Activated B cell treated with CpG ODN at 0.5 μM for 24 hours (primary cell): ENCODE results near the gene KCNIP1. TPM values are rescaled to one million over a fixed set of nuclear protein-coding genes. Genes with fewer than 3 reads are reported as not detected.
"Not testable (repeated sequence)": the region's sequence is repeated elsewhere in the genome, so short reads cannot be mapped to it uniquely, and the experiment has no call there.

Experiments
- ATAC-seq: fragments of 200-7000 bp; cut with Tn5 transposase; one replicate; pipeline ENCODE4 v1.10.0; 2021; ENCODE audit warnings: low read depth, mild to moderate bottlenecking, moderate library complexity
- CTCF ChIA-PET: fragments of 350-600 bp; sonication (Branson Sonifier 250); formaldehyde crosslinking; loops from one replicate; lab custom pipeline; 2021; ENCODE audit warnings: antibody characterized with exemption; lab: Charles Lee
- POLR2A ChIA-PET: fragments of 350-600 bp; sonication (Branson Sonifier 250); formaldehyde crosslinking; loops from one replicate; lab custom pipeline; 2021; ENCODE audit warnings: antibody characterized with exemption; lab: Charles Lee
- DNase-seq: peaks from one replicate; pipeline ENCODE4 v3.0.0; 2022
- H3K27ac Mint-ChIP-seq: one replicate; pipeline ENCODE4 v1.8.0; 2020; ENCODE audit warnings: mixed read lengths
- H3K27me3 Mint-ChIP-seq: one replicate; pipeline ENCODE4 v1.8.0; 2021; ENCODE audit warnings: mixed read lengths
- H3K36me3 Mint-ChIP-seq: one replicate; pipeline ENCODE4 v1.8.0; 2021; ENCODE audit warnings: low read depth, mixed read lengths
- H3K4me1 Mint-ChIP-seq: one replicate; pipeline ENCODE4 v1.8.0; 2021; ENCODE audit warnings: mixed read lengths
- H3K4me3 Mint-ChIP-seq: one replicate; pipeline ENCODE4 v1.8.0; 2020; ENCODE audit warnings: mild to moderate bottlenecking, mixed read lengths
- H3K9me3 Mint-ChIP-seq: one replicate; pipeline ENCODE4 v1.8.0; 2020; ENCODE audit warnings: mixed read lengths
- CTCF ChIP-seq: fragments of 200-600 bp; IDR thresholded peaks from one replicate; pipeline ENCODE4 v1.8.0; 2022; ENCODE audit warnings: antibody characterized with exemption, mild to moderate bottlenecking
- intact Hi-C: fragments of 100-400 bp; cut with micrococcal nuclease; formaldehyde crosslinking; loops from one replicate; pipeline ENCODE4 v1.15.1; 2024
- total RNA-seq: library from RNA; stranded (reverse); gene quantifications from 2 replicates; pipeline ENCODE4 v1.2.3, GENCODE V29; 2022

The KCNIP1 gene
- total RNA-seq, 1 donor from 2014 or later = not detected

- POLR2A ChIA-PET = no interaction called here
- no peaks in the 10 kb centered on the region for H3K36me3 Mint-ChIP-seq
- intact Hi-C loops = no loop called here
Measured at GRCh38 chr5:170546282-170546681, 42.5 kb downstream of the KCNIP1 start.

GRCh38 chr5:170550382-170550781 lies 46.6 kb downstream of the KCNIP1 start:
- DNase-seq, H3K4me1 Mint-ChIP-seq, H3K27ac Mint-ChIP-seq, H3K9me3 Mint-ChIP-seq, H3K4me3 Mint-ChIP-seq, ATAC-seq, intact Hi-C loops, POLR2A ChIA-PET, CTCF ChIA-PET, H3K36me3 Mint-ChIP-seq: not testable (repeated sequence)
- H3K27me3 Mint-ChIP-seq = peaks cover 12% of the 10 kb centered on the region

More at GRCh38 chr5:170546282-170546681, 42.5 kb downstream of the KCNIP1 start:
- TF ChIP-seq CTCF = no peak
- no peak for DNase-seq
- no peak for ATAC-seq
- H3K9me3 Mint-ChIP-seq = peaks cover 10% of the 10 kb centered on the region
- no peaks in the 10 kb centered on the region for H3K4me1 Mint-ChIP-seq
- no peak overlapping the region for H3K4me3 Mint-ChIP-seq
- no peak overlapping the region for H3K27ac Mint-ChIP-seq
- peaks cover 2% of the 10 kb centered on the region for H3K27me3 Mint-ChIP-seq
- CTCF ChIA-PET = no interaction called here

GRCh38 chr5:170551076-170551475 lies 47.3 kb downstream of the KCNIP1 start:
- H3K36me3 Mint-ChIP-seq = no peaks in the 10 kb centered on the region
- H3K27ac Mint-ChIP-seq = no peak overlapping the region
- POLR2A ChIA-PET = no interaction called here
- H3K9me3 Mint-ChIP-seq = no peaks in the 10 kb centered on the region
- H3K4me3 Mint-ChIP-seq = no peak overlapping the region
- no peaks in the 10 kb centered on the region for H3K4me1 Mint-ChIP-seq
- peaks cover 12% of the 10 kb centered on the region for H3K27me3 Mint-ChIP-seq
- DNase-seq (no peak), ATAC-seq (no peak)
- no peak for TF ChIP-seq CTCF
- intact Hi-C loops = no loop called here
- CTCF ChIA-PET = no interaction called here

GRCh38 chr5:170551622-170552021 lies 47.8 kb downstream of the KCNIP1 start:
- Mint-ChIP-seq H3K4me3 (no peak overlapping the region), H3K36me3 (no peaks in the 10 kb centered on the region), H3K27me3 (peaks cover 12% of the 10 kb centered on the region), H3K9me3 (no peaks in the 10 kb centered on the region), H3K27ac (no peak overlapping the region), H3K4me1 (no peaks in the 10 kb centered on the region)
- ChIA-PET CTCF (no interaction called here), POLR2A (no interaction called here)
- intact Hi-C loops = no loop called here
- ATAC-seq (no peak), DNase-seq (no peak)
- TF ChIP-seq CTCF = no peak

GRCh38 chr5:170552621-170553115 lies 48.8 kb downstream of the KCNIP1 start:
- no peak overlapping the region for H3K4me3 Mint-ChIP-seq
- POLR2A ChIA-PET = no interaction called here
- intact Hi-C loops = no loop called here
- H3K36me3 Mint-ChIP-seq = no peaks in the 10 kb centered on the region
- no peak overlapping the region for H3K27ac Mint-ChIP-seq
- no peaks in the 10 kb centered on the region for H3K4me1 Mint-ChIP-seq
- no peak for TF ChIP-seq CTCF
- CTCF ChIA-PET = no interaction called here
- DNase-seq (no peak), ATAC-seq (no peak)
- peaks cover 10% of the 10 kb centered on the region for H3K27me3 Mint-ChIP-seq
- no peaks in the 10 kb centered on the region for H3K9me3 Mint-ChIP-seq

- no peak overlapping the region for H3K4me3 Mint-ChIP-seq
- no peak overlapping the region for H3K27ac Mint-ChIP-seq
- no peak for TF ChIP-seq CTCF
- no peaks in the 10 kb centered on the region for H3K36me3 Mint-ChIP-seq
- intact Hi-C loops = no loop called here
- DNase-seq (no peak), ATAC-seq (no peak)
- no peaks in the 10 kb centered on the region for H3K4me1 Mint-ChIP-seq
- peaks cover 10% of the 10 kb centered on the region for H3K27me3 Mint-ChIP-seq
- ChIA-PET POLR2A (no interaction called here), CTCF (no interaction called here)
- H3K9me3 Mint-ChIP-seq = no peaks in the 10 kb centered on the region
Measured at GRCh38 chr5:170553218-170553617, 49.4 kb downstream of the KCNIP1 start.
